Skin epidermis (tissue), 12 donors: ENCODE results near the gene LAYN.

ENCODE experiments used
- H3K27ac ChIP-seq, 21 experiments: fragments of 200-600 bp; sonication (generic) in 11 of 21; one replicate each; pipeline ENCODE4 v1.5.0; 2020; ENCODE audit warnings: mild to moderate bottlenecking in 3 of 21, inconsistent platforms in 2 of 21, moderate library complexity in 2 of 21
- H3K4me3 ChIP-seq, 7 experiments: fragments of 200-600 bp; sonication (generic) in 2 of 7; one replicate each; pipeline ENCODE4 v1.5.0; 2020; ENCODE audit warnings: inconsistent platforms in 2 of 7, mild to moderate bottlenecking in 2 of 7, moderate library complexity in 1 of 7

Gene LAYN

GRCh38 chr11:111557425-111558111 is 17.0 kb downstream of the LAYN start:
- peak overlapping the region in 4 of 21 experiments; percentile 0 to 68 (median 39) for H3K27ac ChIP-seq

GRCh38 chr11:111559800-111560464 is 19.4 kb downstream of the LAYN start:
- Histone ChIP-seq H3K4me3 (no peak overlapping the region), H3K27ac (no peak overlapping the region)

More at GRCh38 chr11:111557425-111558111, 17.0 kb downstream of the LAYN start:
- no peak overlapping the region for H3K4me3 ChIP-seq

GRCh38 chr11:111560800-111561199 is 20.3 kb downstream of the LAYN start:
- no peak overlapping the region for H3K4me3 ChIP-seq
- no peak overlapping the region for H3K27ac ChIP-seq

DNA sequence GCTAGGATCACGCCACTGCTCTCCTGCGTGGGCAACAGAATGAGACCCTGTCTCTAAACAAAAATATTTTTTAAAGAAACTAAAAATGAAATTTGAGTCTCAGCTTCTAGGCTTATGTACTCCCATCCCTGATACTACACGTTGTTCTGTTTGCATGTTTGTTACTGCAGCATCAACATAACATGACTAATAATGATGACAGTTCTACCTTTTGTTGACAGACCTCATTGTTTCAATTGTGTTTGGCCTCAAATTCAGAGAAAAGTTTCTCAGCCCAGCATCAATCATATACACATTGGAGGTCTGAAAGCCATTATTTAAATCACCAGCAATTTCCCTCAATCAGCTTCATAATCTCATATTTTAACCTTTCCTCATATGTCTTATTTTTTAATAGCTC is 20.8 kb downstream of the LAYN start:
- no peak overlapping the region for H3K27ac ChIP-seq
- H3K4me3 ChIP-seq, result no peak overlapping the region

DNA sequence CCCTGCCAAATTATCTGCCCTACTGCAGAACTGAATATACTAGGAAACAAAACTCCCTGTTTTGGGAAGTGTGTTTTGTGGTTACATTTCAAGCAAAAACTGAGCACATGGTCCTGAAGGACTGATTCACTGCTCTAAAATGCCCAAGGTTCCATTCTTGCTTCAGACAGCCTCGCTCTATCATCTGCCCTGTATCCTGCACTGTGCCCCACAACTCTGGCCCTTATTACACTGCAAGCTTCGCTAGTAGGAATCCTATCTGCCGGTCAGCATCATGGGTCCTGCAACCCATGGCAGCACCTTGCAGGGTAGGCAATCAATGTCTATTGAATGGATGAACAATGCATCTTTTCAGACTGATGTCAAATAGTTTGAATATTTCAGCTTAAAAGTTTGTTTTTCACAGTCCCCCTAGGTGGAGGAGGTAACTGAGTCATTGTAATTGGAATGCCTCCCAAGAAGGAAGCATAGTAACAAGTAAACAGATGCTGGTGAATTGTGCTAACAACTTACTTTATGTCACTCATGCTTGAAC is 21.3 kb downstream of the LAYN start:
- Histone ChIP-seq H3K27ac (peak overlapping the region in 1 of 21 experiments; percentile 43), H3K4me3 (no peak overlapping the region)

GRCh38 chr11:111562692-111563389 is 22.3 kb downstream of the LAYN start:
- Histone ChIP-seq H3K27ac (peak overlapping the region in 1 of 21 experiments; percentile 43), H3K4me3 (no peak overlapping the region)

GRCh38 chr11:111565114-111565720 is 24.7 kb downstream of the LAYN start:
- H3K27ac ChIP-seq, result no peak overlapping the region
- H3K4me3 ChIP-seq, result no peak overlapping the region

GRCh38 chr11:111566324-111566723 is 25.8 kb downstream of the LAYN start:
- H3K27ac ChIP-seq, result no peak overlapping the region
- no peak overlapping the region for H3K4me3 ChIP-seq

- peak overlapping the region in 1 of 21 experiments; percentile 40 for H3K27ac ChIP-seq
- no peak overlapping the region for H3K4me3 ChIP-seq
Observed at GRCh38 chr11:111569476-111569875, 29.0 kb downstream of the LAYN start.

- no peak overlapping the region for H3K27ac ChIP-seq
- no peak overlapping the region for H3K4me3 ChIP-seq
Observed at GRCh38 chr11:111570796-111571195, 30.3 kb downstream of the LAYN start.

- Histone ChIP-seq H3K4me3 (no peak overlapping the region), H3K27ac (peak overlapping the region in 1 of 21 experiments; percentile 12)
Observed at GRCh38 chr11:111571829-111572501, 31.4 kb downstream of the LAYN start.

- Histone ChIP-seq H3K4me3 (no peak overlapping the region), H3K27ac (peak overlapping the region in 2 of 21 experiments; percentile 35 to 71)
Observed at GRCh38 chr11:111572581-111572980, 32.1 kb downstream of the LAYN start.

DNA sequence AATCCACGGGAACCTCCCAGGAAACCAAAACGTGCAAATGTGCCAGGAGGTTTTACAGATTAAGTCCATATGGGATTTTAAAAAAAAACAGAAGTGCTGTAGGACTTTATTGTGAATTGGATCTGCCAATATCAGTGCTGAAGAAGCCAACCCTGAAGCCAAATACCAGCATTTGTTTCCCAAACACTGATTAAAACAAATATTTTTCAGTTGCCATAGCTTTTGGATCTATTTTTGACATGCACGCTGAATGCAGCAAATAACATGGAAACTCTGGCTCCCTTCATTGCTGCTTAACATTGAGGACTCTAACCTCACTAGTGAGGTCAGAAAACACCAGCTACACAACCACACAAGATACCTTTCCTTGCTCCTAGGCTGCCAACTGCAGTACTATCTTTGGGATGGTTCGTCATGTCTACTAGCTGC is 33.3 kb downstream of the LAYN start:
- H3K4me3 ChIP-seq, result no peak overlapping the region
- H3K27ac ChIP-seq, result peak overlapping the region in 7 of 21 experiments; percentile 6 to 66 (median 45)

DNA sequence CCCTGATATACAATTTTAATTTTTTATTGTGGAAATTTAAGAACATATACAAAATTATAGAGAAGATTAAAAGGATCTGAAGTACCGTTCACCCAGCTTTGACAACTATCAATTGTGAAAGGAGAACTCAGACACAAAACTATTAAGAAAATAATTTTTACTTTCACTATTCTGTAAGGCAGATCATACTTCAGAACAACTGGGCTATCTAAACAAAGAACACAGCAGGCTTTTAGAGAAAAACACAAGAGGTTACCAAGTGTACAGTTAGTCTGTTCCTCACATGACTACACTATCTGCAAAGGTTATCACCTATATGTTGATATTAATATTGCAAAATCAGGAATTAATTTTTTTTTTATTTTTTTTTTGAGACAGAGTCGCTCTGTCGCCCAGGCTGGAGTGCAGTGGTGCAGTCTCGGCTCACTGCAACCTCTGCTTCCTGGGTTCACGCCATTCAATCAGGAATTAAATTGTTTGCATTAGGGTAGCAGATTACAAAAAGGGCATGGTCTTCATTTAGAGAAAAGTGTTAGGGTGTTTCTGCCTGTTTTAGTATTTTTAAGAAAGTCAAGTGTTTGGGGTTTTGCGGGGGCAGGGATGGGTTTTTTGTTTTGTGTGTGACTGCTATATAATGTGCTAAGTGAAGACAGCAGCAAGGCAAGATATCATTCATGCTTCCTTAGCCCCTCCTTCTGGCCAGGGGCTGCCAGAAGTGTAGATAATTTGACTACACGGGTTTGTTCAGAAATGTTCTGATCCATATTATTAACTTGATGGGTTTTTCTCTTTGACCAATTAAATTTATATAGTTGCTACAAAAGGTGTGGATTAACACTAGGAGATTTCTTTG is 34.1 kb downstream of the LAYN start:
- Histone ChIP-seq H3K4me3 (no peak overlapping the region), H3K27ac (peak overlapping the region in 8 of 21 experiments; percentile 6 to 66 (median 44))

DNA sequence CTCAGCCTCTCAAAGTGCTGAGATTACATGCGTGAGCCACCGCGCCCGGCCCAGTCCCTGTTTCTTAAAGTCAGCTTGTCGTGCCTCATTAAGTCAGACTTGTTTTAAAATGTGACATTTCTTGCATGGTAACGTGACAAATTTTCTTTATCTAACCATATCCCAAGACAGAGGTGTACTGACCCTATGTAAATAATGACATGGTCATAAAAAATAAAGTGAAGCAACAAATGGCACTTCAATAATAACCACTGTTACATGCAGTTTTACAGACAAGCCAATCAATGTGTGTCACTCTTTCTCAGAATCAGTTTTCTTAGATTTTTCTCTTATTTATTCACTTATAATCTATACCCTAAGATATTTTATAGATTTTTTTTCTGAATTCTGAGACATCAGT is 35.2 kb downstream of the LAYN start:
- Histone ChIP-seq H3K27ac (no peak overlapping the region), H3K4me3 (no peak overlapping the region)

DNA sequence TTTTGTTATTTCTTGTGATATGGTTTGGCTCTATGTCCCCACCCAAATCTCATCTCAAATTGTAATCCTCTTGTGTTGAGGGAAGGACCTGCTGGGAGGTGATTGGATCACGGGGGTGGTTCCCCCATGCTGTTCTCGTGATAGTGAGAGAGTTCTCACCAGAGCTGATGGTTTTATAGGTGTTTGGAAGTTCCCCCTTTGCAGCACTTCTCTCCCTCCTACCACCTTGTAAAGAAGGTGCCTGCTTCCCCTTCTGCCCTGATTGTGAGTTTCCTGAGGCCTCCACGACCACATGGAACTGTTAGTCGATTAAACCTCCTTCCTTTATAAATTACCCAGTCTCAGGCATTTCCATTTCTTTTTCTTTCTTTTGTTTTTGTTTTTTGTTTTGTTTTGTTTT is 37.3 kb downstream of the LAYN start:
- Histone ChIP-seq H3K27ac (no peak overlapping the region), H3K4me3 (no peak overlapping the region)

DNA sequence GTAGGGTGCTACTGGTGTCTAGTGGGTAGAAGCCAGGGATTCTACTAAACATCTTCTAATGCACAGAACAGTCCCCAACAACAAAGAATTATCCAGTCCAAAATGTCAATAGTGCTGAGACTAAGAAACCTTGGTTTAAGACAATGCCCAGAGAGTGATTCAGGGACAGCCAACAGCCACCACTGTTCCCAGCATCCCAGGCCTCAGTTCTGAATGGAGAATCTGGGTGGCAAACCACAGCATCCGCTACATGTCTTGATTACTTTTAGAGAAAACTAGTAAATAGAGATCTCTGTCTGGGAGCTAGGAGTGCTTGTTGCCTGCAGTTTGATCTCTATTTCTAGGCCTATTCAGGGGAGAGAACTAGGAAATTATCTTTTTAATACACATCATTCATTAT is 40.8 kb downstream of the LAYN start:
- Histone ChIP-seq H3K4me3 (no peak overlapping the region), H3K27ac (no peak overlapping the region)

- no peak overlapping the region for H3K27ac ChIP-seq
- H3K4me3 ChIP-seq, result no peak overlapping the region
Observed at GRCh38 chr11:111582163-111582562, 41.6 kb downstream of the LAYN start.

- Histone ChIP-seq H3K4me3 (no peak overlapping the region), H3K27ac (no peak overlapping the region)
Observed at GRCh38 chr11:111582881-111583280, 42.4 kb downstream of the LAYN start.
